NT2/D1 (cell line): ENCODE results near the gene IL2RA.

ENCODE experiments used
- DNase-seq: peaks from one replicate; pipeline ENCODE4 v3.0.0-alpha.2; 2011; ENCODE audit warnings: low read depth, low spot score
- H3K27me3 ChIP-seq: 2 replicates; pipeline ENCODE4 v1.6.0; 2011; ENCODE audit warnings: mild to moderate bottlenecking; ENCODE audit not compliant: insufficient read length, insufficient read depth
- H3K36me3 ChIP-seq: 2 replicates; pipeline ENCODE4 v1.6.1; 2011; ENCODE audit warnings: mild to moderate bottlenecking, low read length, mixed read lengths; ENCODE audit not compliant: insufficient read depth, insufficient read length
- H3K4me1 ChIP-seq: 2 replicates; pipeline ENCODE4 v1.5.1; 2011; ENCODE audit not compliant: insufficient read depth, insufficient read length
- H3K4me3 ChIP-seq: 2 replicates; pipeline ENCODE4 v1.5.1; 2011; ENCODE audit warnings: low read depth; ENCODE audit not compliant: insufficient read length
- H3K9ac ChIP-seq: 2 replicates; pipeline ENCODE4 v1.6.0; 2011; ENCODE audit warnings: low read depth; ENCODE audit not compliant: insufficient read length
- H3K9me3 ChIP-seq: 2 replicates; pipeline ENCODE4 v1.5.1; 2011; ENCODE audit warnings: mild to moderate bottlenecking, low read length; ENCODE audit not compliant: insufficient read depth
- SUZ12 ChIP-seq: IDR thresholded peaks from 2 replicates; pipeline ENCODE4 v1.6.1; 2011; ENCODE audit not compliant: insufficient read length, insufficient read depth; ENCODE audit errors: extremely low read depth
- YY1 ChIP-seq: IDR thresholded peaks from 2 replicates; pipeline ENCODE4 v1.6.1; 2011; ENCODE audit not compliant: insufficient read length, insufficient read depth
- ZNF274 ChIP-seq: IDR thresholded peaks from 2 replicates; pipeline ENCODE4 v1.6.1; 2011; ENCODE audit warnings: mild to moderate bottlenecking, low read depth, low read length

The IL2RA gene

DNA sequence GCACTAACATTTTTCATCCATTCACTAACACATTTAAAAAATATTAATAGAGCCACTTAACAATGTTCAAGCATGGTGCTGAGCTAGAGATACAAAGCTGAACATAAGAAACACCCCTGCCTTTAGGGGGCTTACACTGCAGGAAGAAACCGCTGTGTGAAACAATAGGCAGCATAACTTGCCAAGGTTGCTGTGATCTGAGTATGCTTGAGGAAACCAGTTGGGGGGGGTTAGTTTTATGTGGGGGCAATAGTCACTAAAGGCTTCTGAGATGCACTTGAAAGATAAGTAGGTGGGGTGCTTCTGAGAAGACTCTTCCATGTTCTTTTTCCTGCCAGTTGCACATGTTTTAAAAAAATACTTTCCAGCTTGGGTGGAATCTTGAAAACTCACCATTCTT lies 29.5 kb upstream of the IL2RA start:
- Histone ChIP-seq H3K4me1 (no peaks in the 10 kb centered on the region), H3K9ac (no peak overlapping the region), H3K27me3 (no peaks in the 10 kb centered on the region), H3K9me3 (peaks cover 14% of the 10 kb centered on the region), H3K4me3 (no peak overlapping the region), H3K36me3 (peaks cover 6% of the 10 kb centered on the region)
- TF ChIP-seq YY1 (no peak), ZNF274 (no peak), SUZ12 (no peak)
- DNase-seq = no peak

DNA sequence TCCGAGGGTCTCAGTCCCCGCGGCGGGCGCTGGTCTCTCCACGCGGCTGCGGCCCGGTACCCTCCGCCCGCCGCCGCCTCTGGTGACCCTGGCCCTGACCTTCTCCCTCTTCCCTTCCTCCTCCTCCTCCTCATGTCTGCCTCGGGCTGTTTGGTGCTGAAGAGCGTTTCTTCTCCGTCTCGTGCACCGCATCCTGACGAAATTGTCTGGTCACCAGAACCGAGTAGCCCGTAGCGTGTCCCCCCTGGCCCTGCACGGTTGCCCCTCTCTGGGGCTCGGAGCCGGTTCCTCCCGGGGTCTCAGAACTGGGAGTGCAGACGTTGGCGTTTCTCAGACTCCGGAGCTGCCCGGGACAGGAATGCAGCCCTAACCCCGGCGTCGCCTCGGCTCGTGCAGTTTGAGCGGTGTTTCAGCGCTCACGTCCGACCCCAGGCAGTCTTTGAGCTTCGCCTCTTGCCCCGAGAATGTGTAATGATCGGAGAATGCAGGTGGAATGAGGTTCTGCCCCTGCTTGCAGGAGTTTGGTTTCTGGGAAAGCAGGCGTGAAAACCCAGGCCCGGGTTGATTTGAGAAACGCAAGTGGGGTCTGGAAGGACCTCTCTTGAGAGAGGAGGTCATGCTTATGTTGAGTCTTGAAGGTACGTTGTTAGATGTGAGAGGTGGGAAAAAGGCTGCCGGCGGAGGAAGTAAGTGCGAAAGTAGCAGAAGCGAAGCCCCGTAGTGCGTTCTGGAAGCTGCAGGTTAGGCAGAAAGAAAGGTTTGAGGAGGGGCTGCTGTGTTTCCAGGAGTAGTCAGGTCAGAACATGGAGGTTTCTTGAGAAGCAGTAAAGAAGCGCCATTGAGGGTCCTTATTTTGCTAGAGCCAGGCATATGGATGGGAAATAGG lies 27.4 kb upstream of the IL2RA start:
- no peaks in the 10 kb centered on the region for H3K4me1 ChIP-seq
- TF ChIP-seq YY1 (no peak), ZNF274 (no peak), SUZ12 (no peak)
- H3K9ac ChIP-seq = peak overlapping the region; percentile 95
- no peaks in the 10 kb centered on the region for H3K27me3 ChIP-seq
- peak overlapping the region; percentile 80 for H3K4me3 ChIP-seq
- DNase-seq = no peak
- H3K9me3 ChIP-seq = peaks cover 14% of the 10 kb centered on the region
- H3K36me3 ChIP-seq = peaks cover 6% of the 10 kb centered on the region

DNA sequence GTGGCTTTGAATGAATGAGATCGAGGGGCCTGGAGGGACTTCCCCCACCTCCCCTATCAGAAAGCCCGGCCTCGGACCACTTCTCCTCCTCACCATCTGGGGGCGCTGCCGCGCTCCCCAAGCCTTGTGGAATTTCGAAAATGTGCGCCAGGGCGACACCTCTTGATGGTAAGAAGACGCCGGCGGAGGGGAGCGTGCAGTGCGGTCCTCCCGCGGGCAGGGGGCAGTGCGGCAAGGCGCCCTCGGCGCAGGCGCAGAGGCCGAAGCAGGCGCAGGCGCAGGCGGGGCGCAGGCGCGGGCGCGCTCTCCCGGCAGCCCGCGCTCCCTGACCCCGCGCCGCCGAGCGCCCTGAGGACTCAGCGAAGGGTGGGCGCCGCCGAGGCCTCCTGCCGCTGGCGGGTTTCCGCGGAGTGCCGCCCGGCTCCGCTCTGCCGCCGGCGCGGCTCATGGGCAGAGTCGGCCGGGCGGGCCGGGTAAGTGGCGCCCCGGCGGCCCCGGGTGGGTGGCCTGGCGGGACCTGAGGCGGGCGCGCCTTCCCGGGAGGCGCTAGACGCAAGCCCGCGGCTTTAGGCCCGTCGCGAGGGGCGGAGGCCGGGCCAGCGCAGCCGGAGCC lies 26.7 kb upstream of the IL2RA start, which contains the start of gene RBM17:
RBM17 (plus strand) TSS at position 314 of the 613 bp plus-strand sequence. CDS start 8,032 bp downstream, outside the sequence.
- TF ChIP-seq ZNF274 = no peak
- TF ChIP-seq YY1 = no peak
- no peak for TF ChIP-seq SUZ12
- Histone ChIP-seq H3K4me1 (no peaks in the 10 kb centered on the region), H3K9ac (peak within 1 kb of the TSS; percentile 95), H3K9me3 (peaks cover 14% of the 10 kb centered on the region), H3K4me3 (peak within 1 kb of the TSS; percentile 80), H3K27me3 (no peaks in the 10 kb centered on the region), H3K36me3 (peaks cover 6% of the 10 kb centered on the region)
- DNase-seq = peak; percentile 81

DNA sequence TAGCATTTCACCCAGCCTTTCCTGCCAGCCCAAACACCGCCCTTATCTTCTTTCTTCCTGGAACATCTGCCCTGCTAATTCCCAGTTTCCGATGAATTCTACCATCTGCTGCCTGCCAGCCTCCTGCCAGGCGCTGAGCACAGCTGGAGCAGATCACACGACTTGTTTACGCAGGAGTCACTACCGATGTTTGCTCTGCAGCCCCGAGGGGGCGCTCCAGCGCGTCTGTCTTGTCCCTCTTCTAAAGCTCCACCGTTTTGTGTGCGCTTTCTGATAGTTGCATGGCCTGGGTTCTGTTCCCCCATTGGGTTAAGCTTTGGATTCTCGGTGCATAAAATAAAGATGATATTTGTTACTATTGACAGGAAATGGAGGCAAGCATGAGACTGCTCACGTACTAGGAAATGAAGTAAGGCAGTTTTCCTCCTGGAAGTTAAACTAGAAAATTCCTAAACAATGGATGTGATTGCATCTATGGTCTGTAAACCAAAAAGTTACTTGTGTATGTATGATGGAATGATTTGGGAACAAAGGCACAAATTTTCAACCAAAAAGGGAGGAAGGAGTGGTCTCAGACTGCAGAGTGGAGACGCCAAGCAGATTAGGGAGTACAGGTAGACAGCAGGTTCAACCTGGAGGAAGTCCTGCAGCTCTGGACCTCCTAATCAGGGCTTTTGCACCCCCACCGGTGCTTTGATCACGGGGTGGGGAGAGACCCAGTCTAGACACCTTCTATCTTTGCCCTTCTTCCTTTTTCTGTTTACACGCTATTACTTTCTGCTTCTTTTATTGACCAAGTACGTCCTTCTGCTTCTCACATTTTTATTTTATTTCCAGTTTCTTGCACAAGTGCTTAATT lies 24.4 kb upstream of the IL2RA start:
- Histone ChIP-seq H3K4me1 (no peaks in the 10 kb centered on the region), H3K36me3 (peaks cover 6% of the 10 kb centered on the region), H3K9me3 (peaks cover 14% of the 10 kb centered on the region), H3K27me3 (no peaks in the 10 kb centered on the region), H3K9ac (no peak overlapping the region), H3K4me3 (no peak overlapping the region)
- no peak for DNase-seq
- TF ChIP-seq ZNF274 (no peak), SUZ12 (no peak)

DNA sequence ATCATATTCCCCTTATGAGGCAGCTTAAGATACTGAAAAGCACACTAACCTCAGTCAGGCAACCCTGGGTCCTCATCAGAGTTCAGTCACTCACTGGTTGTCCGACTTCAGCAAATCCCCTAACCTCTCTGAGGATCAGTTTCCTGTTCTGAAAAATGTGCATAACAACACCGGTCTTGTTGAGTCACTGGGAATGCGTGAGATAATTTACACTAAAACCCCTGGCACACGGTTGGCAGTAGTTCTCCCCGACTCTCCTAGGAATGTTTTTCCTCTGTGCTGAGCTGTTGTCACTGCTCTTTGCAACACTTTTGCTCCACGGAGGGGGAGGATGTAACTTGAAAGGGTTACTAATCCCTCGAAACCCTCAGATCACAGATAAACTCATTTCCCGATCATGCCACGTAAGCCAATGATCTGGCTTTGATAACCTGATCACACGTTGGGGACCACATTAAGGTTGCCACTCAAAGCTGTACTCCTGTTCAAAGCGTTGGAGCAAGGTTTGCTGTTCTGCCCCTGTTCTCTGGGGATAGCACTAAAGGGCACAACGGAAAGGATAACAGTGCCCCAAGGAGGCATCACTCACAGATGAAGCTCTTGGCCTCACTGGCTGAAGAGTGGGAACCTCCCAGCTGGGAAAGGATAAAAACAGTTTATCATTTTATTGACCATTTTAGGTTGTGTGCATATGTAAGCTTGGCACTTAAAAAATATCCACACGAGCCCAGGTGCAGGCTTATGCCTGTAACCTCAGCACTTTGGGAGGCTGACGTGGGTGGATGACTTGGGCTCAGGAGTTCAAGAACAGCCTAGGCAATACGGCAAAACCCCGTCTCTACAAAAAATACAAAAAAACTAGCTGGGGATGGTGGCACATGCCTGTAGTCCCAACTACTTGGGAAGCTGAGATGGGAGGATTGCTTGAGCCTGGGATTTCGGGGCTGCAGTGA lies 21.6 kb upstream of the IL2RA start:
- H3K9me3 ChIP-seq = peaks cover 14% of the 10 kb centered on the region
- H3K4me1 ChIP-seq = no peaks in the 10 kb centered on the region
- no peaks in the 10 kb centered on the region for H3K36me3 ChIP-seq
- TF ChIP-seq YY1 (no peak), SUZ12 (no peak), ZNF274 (no peak)
- no peak overlapping the region for H3K9ac ChIP-seq
- DNase-seq = no peak
- H3K27me3 ChIP-seq = no peaks in the 10 kb centered on the region
- H3K4me3 ChIP-seq = no peak overlapping the region
